B cell (primary cell): Measurements from ENCODE around the gene ZNF681. TPM values are rescaled to one million over a fixed set of nuclear protein-coding genes. Genes with fewer than 3 reads are reported as not detected.

ENCODE experiments used
- ATAC-seq: fragments of 200-7000 bp; cut with Tn5 transposase; one replicate; pipeline ENCODE4 v1.10.0; 2021; ENCODE audit warnings: low read depth, mild to moderate bottlenecking, moderate number of reproducible peaks, moderate library complexity
- CTCF ChIA-PET: fragments of 350-600 bp; sonication (Branson Sonifier 250); formaldehyde crosslinking; loops from one replicate; lab custom pipeline; 2021; ENCODE audit warnings: antibody characterized with exemption, inconsistent platforms; lab: Charles Lee
- POLR2A ChIA-PET: fragments of 350-600 bp; sonication (Branson Sonifier 250); formaldehyde crosslinking; loops from one replicate; lab custom pipeline; 2021; ENCODE audit warnings: antibody characterized with exemption; lab: Charles Lee
- DNase-seq: peaks from one replicate; pipeline ENCODE4 v3.0.0; 2013
- H2AFZ ChIP-seq: 2 replicates; pipeline ENCODE4 v1.6.1; 2012; ENCODE audit warnings: mild to moderate bottlenecking, low read depth, low read length; ENCODE audit not compliant: insufficient read depth, poor library complexity, severe bottlenecking
- H3K27ac ChIP-seq, 2 donors: 1 replicate in 1 of 2; 2 replicates in 1 of 2; pipeline ENCODE4 v1.5.1; 2012 to 2013; ENCODE audit warnings: low read length in 2 of 2, mild to moderate bottlenecking in 2 of 2, moderate library complexity in 1 of 2
- H3K27me3 ChIP-seq, 4 experiments: fragments of 200-600 bp in 1 of 4; sonication (generic) in 1 of 4; replicated peaks in 1 of 4; 1 replicate in 2 of 4; 2 replicates in 2 of 4; pipeline versions ENCODE4 v1.6.1 to v1.7.0; 2013 to 2016; ENCODE audit warnings: low read length in 3 of 4, mild to moderate bottlenecking in 2 of 4, mixed read lengths in 1 of 4, moderate library complexity in 1 of 4; ENCODE audit not compliant: insufficient read depth in 4 of 4, control insufficient read depth in 3 of 4; ENCODE audit errors: control extremely low read depth in 1 of 4
- H3K36me3 ChIP-seq, 2 experiments: replicated peaks in 1 of 2; 1 replicate in 1 of 2; 2 replicates in 1 of 2; pipeline versions ENCODE4 v1.6.1 to v1.7.1; 2013; ENCODE audit warnings: low read length in 1 of 2; ENCODE audit not compliant: insufficient read depth in 2 of 2, control insufficient read depth in 1 of 2; ENCODE audit errors: control extremely low read depth in 1 of 2, extremely low read depth in 1 of 2
- H3K4me1 ChIP-seq, 2 donors: fragments of 200-600 bp in 1 of 2; sonication (generic) in 1 of 2; 1 replicate in 1 of 2; 2 replicates in 1 of 2; pipeline versions ENCODE4 v1.5.1 to v1.6.1; 2013 to 2017; ENCODE audit warnings: low read length in 2 of 2; ENCODE audit not compliant: control insufficient read depth in 2 of 2, insufficient read depth in 2 of 2
- H3K4me2 ChIP-seq: replicated peaks from 2 replicates; pipeline ENCODE3; 2012; ENCODE audit warnings: mild to moderate bottlenecking, low read depth, low read length; ENCODE audit not compliant: poor library complexity, severe bottlenecking
- H3K4me3 ChIP-seq, 5 experiments: fragments of 200-600 bp in 1 of 5; sonication (generic) in 1 of 5; 1 replicate in 3 of 5; 2 replicates in 2 of 5; pipeline versions ENCODE4 v1.5.1 to v1.7.0; 2011 to 2016; ENCODE audit warnings: low read length in 4 of 5, mild to moderate bottlenecking in 4 of 5, low read depth in 2 of 5, control low read depth in 1 of 5, moderate library complexity in 1 of 5; ENCODE audit not compliant: insufficient read depth in 1 of 5; ENCODE audit errors: control extremely low read depth in 1 of 5, extremely low read depth in 1 of 5
- H3K79me2 ChIP-seq: fragments of 200-600 bp; sonication (generic); one replicate; pipeline ENCODE4 v1.6.0; 2016; ENCODE audit warnings: low read length; ENCODE audit not compliant: control insufficient read depth, insufficient read depth
- H3K9ac ChIP-seq: fragments of 200-600 bp; sonication (generic); 2 replicates; pipeline ENCODE4 v1.6.1; 2017; ENCODE audit warnings: mild to moderate bottlenecking, low read length, moderate library complexity
- H3K9me3 ChIP-seq, 3 donors: one replicate each; pipeline versions ENCODE4 v1.6.1 to v1.7.1; 2013; ENCODE audit warnings: low read length in 2 of 3; ENCODE audit not compliant: control insufficient read depth in 2 of 3, insufficient read depth in 1 of 3; ENCODE audit errors: control extremely low read depth in 1 of 3
- H4K20me1 ChIP-seq: 2 replicates; pipeline ENCODE4 v1.6.0; 2012; ENCODE audit warnings: mild to moderate bottlenecking, low read length; ENCODE audit not compliant: insufficient read depth, control insufficient read depth, poor library complexity, severe bottlenecking
- H3K27ac Mint-ChIP-seq: one replicate; pipeline ENCODE4 v1.8.0; 2021; ENCODE audit warnings: mixed read lengths
- H3K27me3 Mint-ChIP-seq: one replicate; pipeline ENCODE4 v1.8.0; 2021; ENCODE audit warnings: mixed read lengths
- H3K4me1 Mint-ChIP-seq: one replicate; pipeline ENCODE4 v1.8.0; 2021; ENCODE audit warnings: mixed read lengths
- H3K4me3 Mint-ChIP-seq: one replicate; pipeline ENCODE4 v1.8.0; 2021; ENCODE audit warnings: mixed read lengths
- H3K9me3 Mint-ChIP-seq: one replicate; pipeline ENCODE4 v1.8.0; 2022; ENCODE audit warnings: mixed read lengths; ENCODE audit not compliant: insufficient read depth
- CTCF ChIP-seq: fragments of 200-600 bp; IDR thresholded peaks from one replicate; pipeline ENCODE4 v1.8.0; 2022; ENCODE audit warnings: antibody characterized with exemption, mild to moderate bottlenecking
- EZH2 ChIP-seq: IDR thresholded peaks from 2 replicates; pipeline ENCODE4 v1.6.1; 2012; ENCODE audit warnings: borderline replicate concordance, low read depth, mild to moderate bottlenecking, moderate library complexity, low read length; ENCODE audit not compliant: insufficient read depth, poor library complexity, severe bottlenecking
- WGBS: methylation state at CpG from one replicate; pipeline ENCODE4 v1.1.5; 2013; ENCODE audit warnings: missing lambda C conversion rate; ENCODE audit not compliant: insufficient coverage; 5-methylcytosine and 5-hydroxymethylcytosine counted together
- intact Hi-C: fragments of 100-400 bp; cut with micrococcal nuclease; formaldehyde crosslinking; loops from one replicate; pipeline ENCODE4 v1.10.0; 2022
- polyA minus RNA-seq: library from RNA; depleted of rRNA, polyadenylated mRNA; stranded (reverse); fragments of >200 nt; gene quantifications from 2 replicates; pipeline ENCODE4 v1.2.3, GENCODE V29; 2012
- polyA plus RNA-seq: library from polyadenylated mRNA; depleted of rRNA; stranded (reverse); fragments of >200 nt; gene quantifications from 2 replicates; pipeline ENCODE4 v1.2.3, GENCODE V29; 2012
- total RNA-seq, 2 donors: library from RNA; stranded (reverse); fragments of 120-200 nt in 1 of 2; gene quantifications; 1 replicate in 1 of 2; 2 replicates in 1 of 2; pipeline versions ENCODE4 v1.2.3 to v1.2.4, GENCODE V29; 2013 to 2022

Gene ZNF681
- total RNA-seq (6.2 and 8.5 TPM in 2 replicates), polyA plus RNA-seq (0.91 and 1.1 TPM in 2 replicates), polyA minus RNA-seq (1.8 and 2.8 TPM in 2 replicates)
- 5.6 TPM for total RNA-seq (2013)

GRCh38 chr19:23758187-23759074 lies at the start of gene ZNF681:
Gene ZNF681 (minus strand): TSS chr19:23758891. CDS start chr19:23758749, 142 bp downstream.
- DNase-seq (peak; percentile 87), ATAC-seq (peak; percentile 83)
- TF ChIP-seq EZH2 (no peak), CTCF (peak; percentile 47)
- Histone ChIP-seq H3K79me2 (peaks cover 9% of the 10 kb centered on the region), H3K4me2 (peak within 1 kb of the TSS; percentile 91), H3K9ac (peak within 1 kb of the TSS; percentile 98), H3K36me3 (peaks cover under 1 to 1% of the 10 kb centered on the region in 2 experiments), H3K4me1 (peaks cover 3 to 22% of the 10 kb centered on the region in 2 donors), H3K27me3 (no peaks in the 10 kb centered on the region), H2AFZ (peak within 1 kb of the TSS; percentile 93), H3K4me3 (peak within 1 kb of the TSS; percentile 77 to 99 (median 88)), H3K9me3 (peaks cover 0 to 16% (median 1%) of the 10 kb centered on the region in 3 donors), H3K27ac (peak within 1 kb of the TSS; percentile 85 to 93), H4K20me1 (no peaks in the 10 kb centered on the region)
- Mint-ChIP-seq H3K4me1 (peaks cover 27% of the 10 kb centered on the region), H3K27me3 (no peaks in the 10 kb centered on the region), H3K4me3 (peak within 1 kb of the TSS; percentile 97), H3K9me3 (peaks cover 3% of the 10 kb centered on the region), H3K27ac (peak within 1 kb of the TSS; percentile 94)
- POLR2A ChIA-PET = interaction anchor here (0.6 to 2.2 kb wide), 3 partner anchors 24 to 71 kb away, joined by 3 to 10 read pairs (median 3); partner anchors contain the start of gene ZNF675
- CTCF ChIA-PET = interaction anchor here (0.6 to 1.4 kb wide), 3 partner anchors 10 to 342 kb away, joined by 3 to 7 read pairs (median 3); partner anchors contain the start of gene ZNF675
- intact Hi-C loops = loop anchor here (1.0 to 10.0 kb wide), 5 partner anchors 71 to 644 kb away; partner anchors contain the start of genes ZNF675, ZNF726, ZNF730 and ZNF91
- under 1% methylated on average over 42 of the region's 44 CpGs for WGBS

- H3K27me3 ChIP-seq = no peaks in the 10 kb centered on the region
- no peaks in the 10 kb centered on the region for H4K20me1 ChIP-seq
- TF ChIP-seq CTCF (no peak), EZH2 (no peak)
- no peak overlapping the region for H3K9ac ChIP-seq
- H3K27ac Mint-ChIP-seq = no peak overlapping the region
- no peaks in the 10 kb centered on the region for H3K9me3 Mint-ChIP-seq
- no peak overlapping the region for H3K4me3 Mint-ChIP-seq
- no peaks in the 10 kb centered on the region for H3K27me3 Mint-ChIP-seq
- H3K9me3 ChIP-seq = peaks cover 0 to 3% (median 0%) of the 10 kb centered on the region in 3 donors
- 95% methylated on average over 2 of the region's 4 CpGs for WGBS
- H3K4me1 Mint-ChIP-seq = peaks cover 12% of the 10 kb centered on the region
- intact Hi-C loops = no loop called here
- POLR2A ChIA-PET = no interaction called here
- ATAC-seq = no peak
- H3K79me2 ChIP-seq = no peaks in the 10 kb centered on the region
- CTCF ChIA-PET = no interaction called here
- peaks cover 13 to 19% of the 10 kb centered on the region in 2 donors for H3K4me1 ChIP-seq
- H3K36me3 ChIP-seq = no peaks in the 10 kb centered on the region
- H3K4me2 ChIP-seq = no peak overlapping the region
- DNase-seq = no peak
- H3K27ac ChIP-seq = no peak overlapping the region
- no peak overlapping the region for H3K4me3 ChIP-seq
- H2AFZ ChIP-seq = no peak overlapping the region
These were observed 46.0 kb upstream of the ZNF681 start for GRCh38 chr19:23804676-23805075.
